Liver (tissue), 9 donors: ENCODE measurements around the gene PCSK6. TPM values are rescaled to one million over a fixed set of nuclear protein-coding genes. Genes with fewer than 3 reads are reported as not detected.
A peak's percentile ranks its signal among the peaks of the same experiment; 100 is the strongest.

ENCODE experiments used
- DNase-seq: peaks from one replicate; pipeline ENCODE4 v3.0.0-alpha.2; 2017; ENCODE audit warnings: low spot score
- H3K27ac ChIP-seq, 2 donors: one replicate each; pipeline ENCODE4 v1.7.0; 2013; ENCODE audit warnings: inconsistent platforms in 2 of 2, low read length in 2 of 2, control low read depth in 1 of 2, low read depth in 1 of 2, mild to moderate bottlenecking in 1 of 2
- H3K27me3 ChIP-seq, 4 donors: one replicate each; pipeline versions ENCODE4 v1.6.1 to v1.7.0; 2013; ENCODE audit warnings: low read length in 3 of 4, inconsistent platforms in 1 of 4, mild to moderate bottlenecking in 1 of 4, moderate library complexity in 1 of 4; ENCODE audit not compliant: control insufficient read depth in 4 of 4, insufficient read depth in 4 of 4
- H3K36me3 ChIP-seq, 4 donors: one replicate each; pipeline versions ENCODE4 v1.6.1 to v1.7.0; 2013; ENCODE audit warnings: low read length in 3 of 4, mild to moderate bottlenecking in 3 of 4, low read depth in 1 of 4, moderate library complexity in 1 of 4; ENCODE audit not compliant: control insufficient read depth in 4 of 4, insufficient read depth in 3 of 4
- H3K4me1 ChIP-seq, 4 donors: one replicate each; pipeline versions ENCODE4 v1.6.1 to v1.7.0; 2013; ENCODE audit warnings: low read length in 3 of 4, mild to moderate bottlenecking in 3 of 4, moderate library complexity in 1 of 4; ENCODE audit not compliant: control insufficient read depth in 4 of 4, insufficient read depth in 4 of 4
- H3K4me3 ChIP-seq, 3 donors: one replicate each; pipeline versions ENCODE4 v1.6.1 to v1.7.0; 2013; ENCODE audit warnings: low read length in 3 of 3, control low read depth in 1 of 3, low read depth in 1 of 3, mild to moderate bottlenecking in 1 of 3
- H3K9ac ChIP-seq, 2 donors: one replicate each; pipeline ENCODE4 v1.7.0; 2013; ENCODE audit warnings: low read length in 2 of 2, mild to moderate bottlenecking in 2 of 2, moderate library complexity in 2 of 2, control low read depth in 1 of 2, low read depth in 1 of 2
- H3K9me3 ChIP-seq, 4 donors: one replicate each; pipeline versions ENCODE4 v1.6.1 to v1.7.0; 2013; ENCODE audit warnings: low read length in 3 of 4; ENCODE audit not compliant: control insufficient read depth in 4 of 4
- EGR1 ChIP-seq, 2 donors: IDR thresholded peaks; 2 replicates each; pipeline ENCODE4 v1.6.1; 2016 to 2018; ENCODE audit warnings: antibody characterized with exemption in 2 of 2, low read depth in 2 of 2
- FOXA1 ChIP-seq: IDR thresholded peaks from 2 replicates; pipeline ENCODE4 v1.6.1; 2016; ENCODE audit warnings: antibody characterized with exemption
- FOXA2 ChIP-seq: IDR thresholded peaks from 2 replicates; pipeline ENCODE4 v1.6.1; 2016; ENCODE audit warnings: antibody characterized with exemption
- GABPA ChIP-seq, 2 donors: IDR thresholded peaks in 1 of 2; conservative IDR thresholded peaks in 1 of 2; 2 replicates each; pipeline ENCODE4 v1.6.1; 2016; ENCODE audit warnings: antibody characterized with exemption in 2 of 2, mild to moderate bottlenecking in 1 of 2, moderate library complexity in 1 of 2
- HNF4A ChIP-seq, 2 donors: conservative IDR thresholded peaks; 2 replicates each; pipeline ENCODE4 v1.6.1; 2016; ENCODE audit warnings: antibody characterized with exemption in 2 of 2, mild to moderate bottlenecking in 2 of 2
- HNF4G ChIP-seq: IDR thresholded peaks from 2 replicates; pipeline ENCODE4 v1.6.1; 2016; ENCODE audit warnings: antibody characterized with exemption
- JUND ChIP-seq, 2 donors: IDR thresholded peaks; 2 replicates each; pipeline ENCODE4 v1.6.1; 2016; ENCODE audit warnings: antibody characterized with exemption in 2 of 2
- NR2F2 ChIP-seq: IDR thresholded peaks from 2 replicates; pipeline ENCODE4 v1.6.1; 2016; ENCODE audit warnings: antibody characterized with exemption
- RAD21 ChIP-seq, 2 donors: IDR thresholded peaks; 2 replicates each; pipeline ENCODE4 v1.6.1; 2016; ENCODE audit warnings: antibody characterized with exemption in 2 of 2, mild to moderate bottlenecking in 2 of 2
- RXRA ChIP-seq, 2 donors: IDR thresholded peaks; 2 replicates each; pipeline ENCODE4 v1.6.1; 2017 to 2018; ENCODE audit warnings: antibody characterized with exemption in 2 of 2, mild to moderate bottlenecking in 1 of 2
- SP1 ChIP-seq: IDR thresholded peaks from 2 replicates; pipeline ENCODE4 v1.6.1; 2018; ENCODE audit warnings: antibody characterized with exemption, mild to moderate bottlenecking
- TAF1 ChIP-seq: conservative IDR thresholded peaks from 2 replicates; pipeline ENCODE4 v1.6.1; 2016; ENCODE audit warnings: antibody characterized with exemption, mild to moderate bottlenecking
- YY1 ChIP-seq: IDR thresholded peaks from 2 replicates; pipeline ENCODE4 v1.6.1; 2016; ENCODE audit warnings: antibody characterized with exemption, mild to moderate bottlenecking
- WGBS: extraction: QIAGEN DNeasy Blood & Tissue Kit; methylation state at CpG from one replicate; pipeline ENCODE4 v1.1.7; 2013; 5-methylcytosine and 5-hydroxymethylcytosine counted together
- polyA plus RNA-seq, 2 donors: library from polyadenylated mRNA; stranded (reverse) in 1 of 2; unstranded in 1 of 2; fragments of 200-250 nt in 1 of 2; fragments of >200 nt in 1 of 2; fragmentation: Nextera tagmentation in 1 of 2; extraction: Ambion mirVana in 1 of 2; gene quantifications; one replicate each; pipeline versions ENCODE4 v1.2.1 to v1.2.3, GENCODE V29; 2013 to 2015
- total RNA-seq, 2 donors: library from RNA; depleted of rRNA; stranded (reverse); fragments of >200 nt; gene quantifications; one replicate each; pipeline ENCODE4 v1.2.3, GENCODE V29; 2014
- TF ChIP-seq, protein P1 (sequence below): fragments of 150-350 bp; IDR thresholded peaks from 2 replicates; pipeline ENCODE4 v1.5.1; 2017; ENCODE audit warnings: improper control_type of control experiment, low read depth, low read length; ENCODE audit not compliant: missing input control
- TF ChIP-seq, protein P2 (sequence below): IDR thresholded peaks from 2 replicates; pipeline ENCODE4 v1.6.1; 2016; ENCODE audit warnings: antibody characterized with exemption
- TF ChIP-seq, protein P3 (sequence below): IDR thresholded peaks from 2 replicates; pipeline ENCODE4 v1.6.1; 2016; ENCODE audit warnings: antibody characterized with exemption
- TF ChIP-seq, protein P4 (sequence below): IDR thresholded peaks from 2 replicates; pipeline ENCODE4 v1.6.1; 2016; ENCODE audit warnings: antibody characterized with exemption
- TF ChIP-seq, protein P5 (sequence below): IDR thresholded peaks from 2 replicates; pipeline ENCODE4 v1.6.1; 2016; ENCODE audit warnings: antibody characterized with exemption, mild to moderate bottlenecking
- donor health status: healthy.
- donor health status: healthy.
- donor health status: healthy.
- donor health status: healthy.
- donor health status: healthy.

PCSK6 gene
- total and polyA plus RNA-seq, 4 donors, result 94.8 to 398 (median 168) TPM

DNA sequence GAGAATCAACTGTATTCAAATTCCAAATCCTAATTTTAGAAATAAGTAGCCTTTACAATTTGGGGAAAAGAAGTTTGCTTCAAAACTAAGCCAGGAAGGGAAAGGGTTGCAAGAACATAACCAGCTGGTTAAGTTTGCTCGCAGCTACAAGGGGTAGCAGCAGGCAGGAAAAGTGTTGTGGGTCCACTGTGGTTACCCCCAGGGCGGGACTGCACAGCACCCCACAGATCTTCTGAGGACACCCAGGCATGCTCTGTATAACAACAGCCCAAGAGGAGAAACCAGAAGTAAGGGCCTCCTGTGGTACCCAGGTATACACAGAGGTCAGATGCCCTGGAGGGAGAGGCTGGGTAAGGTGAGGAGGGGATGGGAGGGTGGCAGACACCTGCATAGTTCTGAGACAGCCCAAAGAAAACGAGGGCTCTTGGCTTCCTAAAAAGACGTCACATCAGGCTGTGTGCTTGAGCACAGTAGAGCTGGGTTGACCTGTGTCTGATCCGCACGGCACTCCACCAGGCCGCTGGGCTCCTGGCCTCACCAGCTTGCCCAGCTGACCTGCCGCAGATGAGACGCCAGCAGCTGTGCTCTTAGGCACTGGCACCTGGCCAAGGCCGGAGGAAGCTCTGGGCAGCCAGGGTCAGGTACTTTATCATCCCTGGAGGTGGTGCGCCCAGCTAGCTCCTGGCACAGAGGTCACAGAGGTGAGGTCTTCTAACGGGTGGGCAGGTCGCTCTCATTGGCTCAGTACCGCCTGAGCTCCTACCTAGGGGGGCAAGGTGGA, 112.7 kb downstream of the PCSK6 start:
- peak overlapping the region in 1 of 2 donors; percentile 4 for H3K27ac ChIP-seq
- H3K9me3 ChIP-seq, result no peaks in the 10 kb centered on the region
- H3K36me3 ChIP-seq, result peaks cover 3 to 37% (median 12%) of the 10 kb centered on the region in 4 donors
- TF ChIP-seq NR2F2, result peak; percentile 16
- TF ChIP-seq HNF4G, result no peak
- no peak for TF ChIP-seq SP1
- TF ChIP-seq, protein P1, sequence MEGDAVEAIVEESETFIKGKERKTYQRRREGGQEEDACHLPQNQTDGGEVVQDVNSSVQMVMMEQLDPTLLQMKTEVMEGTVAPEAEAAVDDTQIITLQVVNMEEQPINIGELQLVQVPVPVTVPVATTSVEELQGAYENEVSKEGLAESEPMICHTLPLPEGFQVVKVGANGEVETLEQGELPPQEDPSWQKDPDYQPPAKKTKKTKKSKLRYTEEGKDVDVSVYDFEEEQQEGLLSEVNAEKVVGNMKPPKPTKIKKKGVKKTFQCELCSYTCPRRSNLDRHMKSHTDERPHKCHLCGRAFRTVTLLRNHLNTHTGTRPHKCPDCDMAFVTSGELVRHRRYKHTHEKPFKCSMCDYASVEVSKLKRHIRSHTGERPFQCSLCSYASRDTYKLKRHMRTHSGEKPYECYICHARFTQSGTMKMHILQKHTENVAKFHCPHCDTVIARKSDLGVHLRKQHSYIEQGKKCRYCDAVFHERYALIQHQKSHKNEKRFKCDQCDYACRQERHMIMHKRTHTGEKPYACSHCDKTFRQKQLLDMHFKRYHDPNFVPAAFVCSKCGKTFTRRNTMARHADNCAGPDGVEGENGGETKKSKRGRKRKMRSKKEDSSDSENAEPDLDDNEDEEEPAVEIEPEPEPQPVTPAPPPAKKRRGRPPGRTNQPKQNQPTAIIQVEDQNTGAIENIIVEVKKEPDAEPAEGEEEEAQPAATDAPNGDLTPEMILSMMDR, result no peak
- TF ChIP-seq GABPA (IDR thresholded peaks at IDR 0.05 in 1 of 2, conservative IDR thresholded peaks at IDR 0.05 in 1 of 2), result no peak
- TF ChIP-seq, protein P2, sequence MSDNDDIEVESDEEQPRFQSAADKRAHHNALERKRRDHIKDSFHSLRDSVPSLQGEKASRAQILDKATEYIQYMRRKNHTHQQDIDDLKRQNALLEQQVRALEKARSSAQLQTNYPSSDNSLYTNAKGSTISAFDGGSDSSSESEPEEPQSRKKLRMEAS, result no peak
- TF ChIP-seq, protein P3, sequence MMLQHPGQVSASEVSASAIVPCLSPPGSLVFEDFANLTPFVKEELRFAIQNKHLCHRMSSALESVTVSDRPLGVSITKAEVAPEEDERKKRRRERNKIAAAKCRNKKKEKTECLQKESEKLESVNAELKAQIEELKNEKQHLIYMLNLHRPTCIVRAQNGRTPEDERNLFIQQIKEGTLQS, result no peak
- TF ChIP-seq FOXA1, result no peak
- no peak for TF ChIP-seq FOXA2
- TF ChIP-seq YY1, result no peak
- TF ChIP-seq RXRA (IDR thresholded peaks at IDR 0.05), result peak; percentile 69 to 73
- TF ChIP-seq, protein P4, sequence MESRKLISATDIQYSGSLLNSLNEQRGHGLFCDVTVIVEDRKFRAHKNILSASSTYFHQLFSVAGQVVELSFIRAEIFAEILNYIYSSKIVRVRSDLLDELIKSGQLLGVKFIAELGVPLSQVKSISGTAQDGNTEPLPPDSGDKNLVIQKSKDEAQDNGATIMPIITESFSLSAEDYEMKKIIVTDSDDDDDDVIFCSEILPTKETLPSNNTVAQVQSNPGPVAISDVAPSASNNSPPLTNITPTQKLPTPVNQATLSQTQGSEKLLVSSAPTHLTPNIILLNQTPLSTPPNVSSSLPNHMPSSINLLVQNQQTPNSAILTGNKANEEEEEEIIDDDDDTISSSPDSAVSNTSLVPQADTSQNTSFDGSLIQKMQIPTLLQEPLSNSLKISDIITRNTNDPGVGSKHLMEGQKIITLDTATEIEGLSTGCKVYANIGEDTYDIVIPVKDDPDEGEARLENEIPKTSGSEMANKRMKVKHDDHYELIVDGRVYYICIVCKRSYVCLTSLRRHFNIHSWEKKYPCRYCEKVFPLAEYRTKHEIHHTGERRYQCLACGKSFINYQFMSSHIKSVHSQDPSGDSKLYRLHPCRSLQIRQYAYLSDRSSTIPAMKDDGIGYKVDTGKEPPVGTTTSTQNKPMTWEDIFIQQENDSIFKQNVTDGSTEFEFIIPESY, result no peak
- TF ChIP-seq EGR1 (IDR thresholded peaks at IDR 0.05; ENCODE audit: low read depth in 2 of 2), result no peak
- no peak for TF ChIP-seq TAF1
- TF ChIP-seq JUND (IDR thresholded peaks at IDR 0.05), result no peak
- TF ChIP-seq, protein P5, sequence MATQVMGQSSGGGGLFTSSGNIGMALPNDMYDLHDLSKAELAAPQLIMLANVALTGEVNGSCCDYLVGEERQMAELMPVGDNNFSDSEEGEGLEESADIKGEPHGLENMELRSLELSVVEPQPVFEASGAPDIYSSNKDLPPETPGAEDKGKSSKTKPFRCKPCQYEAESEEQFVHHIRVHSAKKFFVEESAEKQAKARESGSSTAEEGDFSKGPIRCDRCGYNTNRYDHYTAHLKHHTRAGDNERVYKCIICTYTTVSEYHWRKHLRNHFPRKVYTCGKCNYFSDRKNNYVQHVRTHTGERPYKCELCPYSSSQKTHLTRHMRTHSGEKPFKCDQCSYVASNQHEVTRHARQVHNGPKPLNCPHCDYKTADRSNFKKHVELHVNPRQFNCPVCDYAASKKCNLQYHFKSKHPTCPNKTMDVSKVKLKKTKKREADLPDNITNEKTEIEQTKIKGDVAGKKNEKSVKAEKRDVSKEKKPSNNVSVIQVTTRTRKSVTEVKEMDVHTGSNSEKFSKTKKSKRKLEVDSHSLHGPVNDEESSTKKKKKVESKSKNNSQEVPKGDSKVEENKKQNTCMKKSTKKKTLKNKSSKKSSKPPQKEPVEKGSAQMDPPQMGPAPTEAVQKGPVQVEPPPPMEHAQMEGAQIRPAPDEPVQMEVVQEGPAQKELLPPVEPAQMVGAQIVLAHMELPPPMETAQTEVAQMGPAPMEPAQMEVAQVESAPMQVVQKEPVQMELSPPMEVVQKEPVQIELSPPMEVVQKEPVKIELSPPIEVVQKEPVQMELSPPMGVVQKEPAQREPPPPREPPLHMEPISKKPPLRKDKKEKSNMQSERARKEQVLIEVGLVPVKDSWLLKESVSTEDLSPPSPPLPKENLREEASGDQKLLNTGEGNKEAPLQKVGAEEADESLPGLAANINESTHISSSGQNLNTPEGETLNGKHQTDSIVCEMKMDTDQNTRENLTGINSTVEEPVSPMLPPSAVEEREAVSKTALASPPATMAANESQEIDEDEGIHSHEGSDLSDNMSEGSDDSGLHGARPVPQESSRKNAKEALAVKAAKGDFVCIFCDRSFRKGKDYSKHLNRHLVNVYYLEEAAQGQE, result no peak
- TF ChIP-seq HNF4A (conservative IDR thresholded peaks at IDR 0.05), result peak; percentile 31 to 52
- peak in 1 of 2 donors; percentile 30 for TF ChIP-seq RAD21 (IDR thresholded peaks at IDR 0.05)
- H3K4me3 ChIP-seq, result no peak overlapping the region
- no peak for DNase-seq
- 46% methylated on average over 14 of the region's 14 CpGs for WGBS
- H3K4me1 ChIP-seq, result peaks cover 3 to 41% (median 28%) of the 10 kb centered on the region in 4 donors
- no peak overlapping the region for H3K9ac ChIP-seq
- no peaks in the 10 kb centered on the region for H3K27me3 ChIP-seq
